NCI-H446 (cell line): Measurements from ENCODE around the gene DIDO1.

Source experiments
- DNase-seq, 2 experiments: peaks; one replicate each; lab custom pipeline; 2025; lab: John Stamatoyannopoulos, UW

Gene DIDO1

GRCh38 chr20:62834967-62835730, 91.2 kb downstream of the DIDO1 start:
- DNase-seq = no peak

DNA sequence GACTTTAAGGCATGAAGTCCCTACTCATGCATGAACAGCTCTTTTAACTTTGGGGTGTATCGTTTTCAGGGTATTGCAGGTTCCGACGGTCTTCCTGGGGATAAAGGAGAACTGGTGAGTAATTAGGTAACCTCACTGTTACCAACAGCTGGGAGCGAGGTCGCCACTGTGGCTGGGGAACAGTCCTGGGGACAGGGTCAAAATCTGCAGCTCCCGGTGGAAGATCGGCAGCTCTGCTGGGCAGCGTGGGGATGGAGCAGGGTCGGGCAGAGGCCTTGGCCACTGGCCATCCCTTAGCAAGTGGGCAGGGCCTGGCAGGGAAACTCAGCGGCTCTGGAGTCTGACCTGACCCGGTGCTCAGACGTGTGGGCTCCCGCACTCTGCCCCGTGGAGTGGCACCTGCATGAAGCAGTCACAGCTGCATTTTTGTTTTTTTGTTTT, 93.3 kb downstream of the DIDO1 start:
- DNase-seq = no peak

DNA sequence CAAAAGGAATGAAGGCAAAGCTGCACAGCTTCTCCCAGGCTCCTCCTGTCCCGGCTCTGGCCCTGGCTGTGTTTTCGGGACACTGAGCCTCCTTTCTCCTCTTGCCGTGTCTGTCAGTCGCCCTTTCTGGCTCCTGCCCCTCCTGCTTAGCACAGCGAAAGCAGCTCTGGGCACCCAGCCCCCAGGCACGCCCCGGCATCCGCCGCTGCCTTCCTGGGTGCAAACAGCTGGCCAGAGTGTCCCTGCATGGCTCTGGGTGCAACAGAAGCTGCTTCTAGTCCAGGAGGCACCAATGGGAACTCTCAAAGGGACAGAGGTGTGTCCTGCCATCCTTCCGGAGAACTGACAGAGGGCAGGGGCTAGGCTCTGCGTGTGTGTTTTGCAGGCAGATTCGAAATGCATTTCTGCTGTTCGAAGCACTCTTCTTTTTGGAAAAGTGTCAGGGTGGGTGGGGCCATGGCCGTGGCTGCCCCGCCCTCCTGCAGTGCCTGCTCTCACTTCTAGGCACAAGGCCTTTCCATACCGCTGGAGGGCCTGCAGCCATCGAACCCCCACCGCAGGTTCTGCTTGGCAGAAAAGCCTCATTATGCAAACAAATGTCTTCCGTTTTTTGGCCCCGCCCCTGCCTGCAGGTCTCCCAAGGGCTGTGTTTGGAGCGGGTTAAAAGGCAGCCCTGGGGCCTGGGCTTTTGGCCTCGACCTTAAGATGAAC, 93.9 kb downstream of the DIDO1 start:
- no peak for DNase-seq

DNA sequence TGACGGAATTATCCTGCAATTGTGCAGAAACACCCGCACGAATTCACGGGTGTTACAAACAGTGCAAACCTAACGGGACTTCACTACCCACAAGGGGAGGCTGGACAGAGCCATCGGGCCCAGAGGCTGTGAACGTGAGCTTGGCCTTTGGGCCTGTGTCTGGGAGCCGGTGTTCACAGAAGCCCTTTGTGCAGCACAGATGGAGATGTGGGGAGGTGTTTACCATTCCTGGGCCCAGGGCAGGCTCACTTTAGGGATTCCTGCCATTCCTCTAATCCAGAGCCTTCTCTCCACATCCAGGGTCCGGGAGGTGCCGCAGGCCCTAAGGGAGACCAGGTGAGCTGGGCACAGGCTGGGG, 94.5 kb downstream of the DIDO1 start:
- no peak for DNase-seq

DNA sequence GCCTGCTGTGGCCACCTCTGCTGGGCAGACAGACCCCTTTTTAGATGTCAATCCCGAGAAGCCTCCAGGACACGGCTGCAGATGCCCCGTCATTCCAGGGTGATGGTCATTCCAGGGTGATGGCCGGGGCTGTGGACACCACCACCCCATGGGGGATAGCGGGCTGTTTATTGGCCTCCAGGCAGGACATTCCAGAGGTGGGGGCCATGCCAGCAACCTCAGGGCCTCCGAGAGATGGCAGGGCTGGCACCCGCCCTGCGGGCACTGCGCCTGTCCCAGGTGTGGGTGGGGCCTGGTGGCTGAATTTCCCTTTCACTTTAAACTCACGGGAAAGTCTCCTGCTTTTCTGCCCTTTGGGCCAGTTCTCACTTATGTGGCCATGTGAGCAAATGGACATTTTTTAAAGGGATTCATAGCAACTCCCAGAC, 94.9 kb downstream of the DIDO1 start:
- DNase-seq = no peak

- no peak for DNase-seq
These were observed 95.5 kb downstream of the DIDO1 start for GRCh38 chr20:62830821-62831220.

DNA sequence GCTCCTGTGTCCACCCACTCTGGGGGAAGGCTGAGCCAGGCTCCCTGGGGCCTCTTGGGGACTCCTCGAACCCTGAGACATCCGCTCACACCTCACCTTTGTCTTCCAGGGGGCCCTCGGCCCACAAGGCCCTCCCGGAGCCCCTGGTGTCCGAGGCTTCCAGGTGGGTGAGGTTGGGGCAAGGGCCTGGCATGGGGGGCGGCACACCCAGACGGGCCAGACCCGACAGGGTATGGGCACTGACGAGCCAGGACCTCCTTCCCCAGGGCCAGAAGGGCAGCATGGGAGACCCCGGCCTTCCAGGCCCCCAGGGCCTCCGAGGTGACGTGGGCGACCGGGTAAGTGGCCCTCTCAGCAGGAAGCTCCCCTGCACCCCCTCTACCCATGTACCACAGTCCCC, 96.1 kb downstream of the DIDO1 start:
- no peak for DNase-seq

DNA sequence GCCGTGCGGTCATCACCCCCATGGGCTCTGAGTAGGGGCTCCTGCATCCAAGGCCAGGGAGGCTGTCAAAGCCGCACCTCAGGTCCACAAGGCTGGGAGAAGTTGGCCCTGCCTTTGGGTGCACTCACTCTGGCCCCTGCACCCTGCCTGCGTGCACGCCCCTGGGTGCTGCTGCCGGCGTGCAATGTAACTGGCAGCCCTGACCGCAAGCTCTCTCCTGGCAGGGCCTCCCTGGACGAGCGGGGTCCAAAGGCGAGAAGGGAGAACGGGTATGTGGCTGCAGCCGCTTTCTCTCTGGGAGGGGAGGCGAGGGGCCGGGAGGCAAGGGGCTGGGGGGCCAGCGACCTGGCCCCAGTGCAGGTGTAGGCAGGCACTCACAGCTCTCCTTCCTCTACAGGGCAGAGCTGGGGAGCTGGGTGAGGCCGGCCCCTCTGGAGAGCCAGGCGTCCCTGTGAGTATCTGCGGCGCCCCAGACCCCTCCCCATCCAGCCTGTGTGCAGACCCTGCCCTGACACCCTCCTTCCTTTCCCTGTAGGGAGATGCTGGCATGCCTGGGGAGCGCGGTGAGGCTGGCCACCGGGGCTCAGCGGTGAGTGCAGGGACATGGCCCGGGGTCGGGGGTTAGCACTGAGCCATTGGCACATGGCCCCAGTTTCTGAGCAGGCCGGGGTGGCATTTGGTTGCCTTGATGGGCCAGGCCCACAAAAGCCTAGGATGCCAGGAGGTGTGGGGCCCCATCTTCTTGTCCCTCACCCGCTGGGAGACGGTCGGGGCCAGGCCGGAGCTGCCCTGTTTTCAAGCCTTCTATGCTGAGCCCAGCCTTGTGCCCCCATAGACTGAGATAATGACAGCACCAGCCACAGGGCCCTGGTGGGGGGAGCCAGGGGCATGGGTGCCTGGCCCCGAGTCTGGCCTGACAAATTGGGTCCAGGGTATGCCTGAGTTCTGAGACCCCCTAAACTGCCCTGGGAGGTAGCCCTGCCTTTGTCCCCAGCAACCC, 96.8 kb downstream of the DIDO1 start:
- no peak for DNase-seq

DNA sequence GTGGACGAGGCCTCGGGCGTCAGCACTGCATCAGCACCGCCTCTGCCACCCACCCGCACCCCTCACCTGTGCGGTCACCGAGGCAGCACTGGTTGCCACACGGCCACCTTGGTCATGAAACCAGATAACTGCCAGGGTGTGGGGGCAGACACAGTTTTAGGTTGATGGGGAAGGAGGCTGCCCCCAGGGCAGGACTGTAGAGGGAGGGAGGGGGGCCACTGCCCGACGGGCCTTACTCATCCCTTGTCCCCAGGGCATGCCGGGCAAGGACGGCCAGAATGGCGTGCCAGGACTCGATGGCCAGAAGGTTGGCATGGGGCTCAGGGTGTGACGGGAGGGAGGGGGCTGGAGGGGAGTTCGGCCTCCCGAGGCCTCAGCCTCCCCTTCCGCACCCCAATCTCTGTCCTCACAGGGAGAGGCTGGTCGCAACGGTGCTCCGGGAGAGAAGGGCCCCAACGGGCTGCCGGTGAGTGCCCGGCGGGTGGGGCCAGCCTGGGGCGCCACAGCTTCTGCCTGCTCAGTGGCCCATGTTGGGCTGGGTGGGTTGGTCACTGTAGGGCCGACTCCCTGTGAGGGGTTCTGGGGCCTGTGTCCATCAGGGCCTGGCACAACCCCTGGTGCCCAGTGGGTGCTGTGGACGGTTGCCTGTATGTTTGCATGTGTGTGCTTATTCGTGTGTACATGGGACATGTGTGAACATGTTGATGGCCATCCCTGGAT, 97.6 kb downstream of the DIDO1 start:
- no peak for DNase-seq

- no peak for DNase-seq
These were observed 98.3 kb downstream of the DIDO1 start for GRCh38 chr20:62828051-62828450.
